ENCODE results near the gene S100A6. TPM values are rescaled to one million over a fixed set of nuclear protein-coding genes. Genes with fewer than 3 reads are reported as not detected.

The S100A6 gene
- total RNA-seq, 1 experiment from 2014 or later = 1,633 TPM

- TF ChIP-seq, protein P1, sequence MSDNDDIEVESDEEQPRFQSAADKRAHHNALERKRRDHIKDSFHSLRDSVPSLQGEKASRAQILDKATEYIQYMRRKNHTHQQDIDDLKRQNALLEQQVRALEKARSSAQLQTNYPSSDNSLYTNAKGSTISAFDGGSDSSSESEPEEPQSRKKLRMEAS (IDR thresholded peaks at IDR 0.05) = no peak
- no peak for TF ChIP-seq RAD21 (IDR thresholded peaks at IDR 0.05; ENCODE audit: low read depth)
These were observed 27.7 kb downstream of the S100A6 start (continued) for GRCh38 chr1:153507926-153508583.

DNA sequence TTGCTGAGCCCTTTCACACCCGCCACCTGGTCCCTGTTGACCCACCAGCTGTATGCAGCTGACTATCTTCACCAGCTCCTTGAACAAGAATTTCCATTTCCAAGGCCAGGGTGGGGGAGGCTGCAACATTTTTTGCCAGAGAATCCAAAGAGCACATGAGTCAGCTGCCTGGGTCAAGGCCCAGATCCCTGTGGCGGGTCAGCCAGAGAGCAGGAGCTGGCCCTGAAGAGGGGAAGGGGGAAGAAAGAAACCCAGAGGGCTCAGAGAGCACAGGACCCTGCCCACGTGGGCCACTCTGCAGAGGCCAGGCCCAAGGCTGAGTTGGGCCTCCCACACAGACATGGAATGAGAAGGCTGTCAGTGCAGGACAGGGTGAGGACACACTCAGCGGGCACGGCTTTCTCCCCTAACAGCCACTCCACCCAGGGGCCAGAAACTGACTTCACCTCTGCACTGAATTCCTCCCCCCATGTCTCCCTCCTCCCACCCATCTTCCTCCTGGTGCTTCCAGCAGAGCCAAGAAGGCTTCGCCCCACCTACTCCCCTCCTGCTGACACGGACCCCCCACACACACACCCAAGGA, 28.9 kb downstream of the S100A6 start:
- no TSS peak for BruUV-seq (replicated peaks)
- peak; percentile 50 for ATAC-seq
- H3K9ac ChIP-seq (ENCODE audit: low read length) = peak overlapping the region; percentile 47
- TF ChIP-seq FOSL1 (IDR thresholded peaks at IDR 0.05; ENCODE audit: low read depth) = peak; percentile 76
- TF ChIP-seq CTCF (IDR thresholded peaks at IDR 0.05 in 2 of 3, conservative IDR thresholded peaks at IDR 0.05 in 1 of 3; ENCODE audit: borderline replicate concordance in 1 of 3, insufficient read depth in 1 of 3, low read depth in 2 of 3, low read length in 2 of 3) = no peak
- TF ChIP-seq SRF (IDR thresholded peaks at IDR 0.05; ENCODE audit: low read depth) = no peak
- no peak for TF ChIP-seq SIN3A (IDR thresholded peaks at IDR 0.05; ENCODE audit: low read depth)
- no peak; the same call in 1 of the 2 replicates for TF ChIP-seq EGR1 (IDR thresholded peaks at IDR 0.05; ENCODE audit: low read depth)
- no peak for TF ChIP-seq ZNF274 (IDR thresholded peaks at IDR 0.05; ENCODE audit: low read depth, low read length)
- TF ChIP-seq ZFX (IDR thresholded peaks at IDR 0.05) = peak; percentile 52; the same call in 1 of the 2 replicates
- TF ChIP-seq TCF7L2 (IDR thresholded peaks at IDR 0.05; ENCODE audit: borderline replicate concordance, extremely low read depth, insufficient read depth, insufficient read length) = no peak
- peak; percentile 71 for TF ChIP-seq SP1 (IDR thresholded peaks at IDR 0.05; ENCODE audit: low read depth)
- TF ChIP-seq CEBPB (IDR thresholded peaks at IDR 0.05; ENCODE audit: low read depth) = no peak
- no peak for TF ChIP-seq EZH2 (IDR thresholded peaks at IDR 0.05)
- peak; percentile 49 for TF ChIP-seq POLR2AphosphoS5 (IDR thresholded peaks at IDR 0.05; ENCODE audit: low read depth, low read length)
- TF ChIP-seq POLR2A (IDR thresholded peaks at IDR 0.05; ENCODE audit: borderline replicate concordance, extremely low read depth, insufficient read depth, insufficient read length) = no peak
- TF ChIP-seq, protein P2, sequence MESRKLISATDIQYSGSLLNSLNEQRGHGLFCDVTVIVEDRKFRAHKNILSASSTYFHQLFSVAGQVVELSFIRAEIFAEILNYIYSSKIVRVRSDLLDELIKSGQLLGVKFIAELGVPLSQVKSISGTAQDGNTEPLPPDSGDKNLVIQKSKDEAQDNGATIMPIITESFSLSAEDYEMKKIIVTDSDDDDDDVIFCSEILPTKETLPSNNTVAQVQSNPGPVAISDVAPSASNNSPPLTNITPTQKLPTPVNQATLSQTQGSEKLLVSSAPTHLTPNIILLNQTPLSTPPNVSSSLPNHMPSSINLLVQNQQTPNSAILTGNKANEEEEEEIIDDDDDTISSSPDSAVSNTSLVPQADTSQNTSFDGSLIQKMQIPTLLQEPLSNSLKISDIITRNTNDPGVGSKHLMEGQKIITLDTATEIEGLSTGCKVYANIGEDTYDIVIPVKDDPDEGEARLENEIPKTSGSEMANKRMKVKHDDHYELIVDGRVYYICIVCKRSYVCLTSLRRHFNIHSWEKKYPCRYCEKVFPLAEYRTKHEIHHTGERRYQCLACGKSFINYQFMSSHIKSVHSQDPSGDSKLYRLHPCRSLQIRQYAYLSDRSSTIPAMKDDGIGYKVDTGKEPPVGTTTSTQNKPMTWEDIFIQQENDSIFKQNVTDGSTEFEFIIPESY (IDR thresholded peaks at IDR 0.05; ENCODE audit: extremely low read depth, insufficient replicate concordance, low read length) = no peak
- 0 out of 2 replicates have a peak, but pooled peaks have one; percentile 63 for TF ChIP-seq CBX3 (IDR thresholded peaks at IDR 0.05; ENCODE audit: low read depth)
- no peak for TF ChIP-seq YY1 (IDR thresholded peaks at IDR 0.05; ENCODE audit: extremely low read depth, insufficient replicate concordance, low read depth, low read length)
- no peak for TF ChIP-seq ATF3 (IDR thresholded peaks at IDR 0.05)
- TF ChIP-seq, protein P1 (IDR thresholded peaks at IDR 0.05) = peak; percentile 51; the same call in 1 of the 2 replicates
- no peak for TF ChIP-seq RAD21 (IDR thresholded peaks at IDR 0.05; ENCODE audit: low read depth)
- TF ChIP-seq ELF1 (IDR thresholded peaks at IDR 0.05; ENCODE audit: borderline replicate concordance, low read depth) = no peak

More for the DNA sequence above, 28.9 kb downstream of the S100A6 start:
- Histone ChIP-seq H3K79me2 (ENCODE audit: insufficient read depth, low read length) (no peaks in the 10 kb centered on the region), H4K20me1 (ENCODE audit: insufficient read depth) (no peaks in the 10 kb centered on the region), H3K9me2 (ENCODE audit: insufficient read depth) (no peaks in the 10 kb centered on the region), H3K27me3 (ENCODE audit: insufficient read depth, low read length) (no peaks in the 10 kb centered on the region), H3K9me3 (ENCODE audit: control insufficient read depth in 1 of 2, insufficient read depth in 1 of 2, low read depth in 1 of 2, low read length in 2 of 2) (no peaks in the 10 kb centered on the region), H3K4me3 (replicated peaks in 1 of 2; ENCODE audit: low read depth in 1 of 2, low read length in 2 of 2) (peak overlapping the region in 1 of 2 experiments; percentile 28; a peak in 1 of 4 replicates), H3K27ac (ENCODE audit: low read depth, low read length) (peak overlapping the region; percentile 23), H3K4me2 (ENCODE audit: low read length) (peak overlapping the region; percentile 65), H3K4me1 (ENCODE audit: control insufficient read depth in 1 of 2, insufficient read depth in 2 of 2, low read length in 2 of 2) (peaks cover 17 to 58% of the 10 kb centered on the region in 2 experiments), H3K36me3 (ENCODE audit: control insufficient read depth in 1 of 2, insufficient read depth in 2 of 2, low read length in 2 of 2) (no peaks in the 10 kb centered on the region), H2AFZ (ENCODE audit: low read depth, low read length, poor library complexity, severe bottlenecking) (no peak overlapping the region)
- DNase-seq (ENCODE audit: low read depth, low spot score) = no peak
- POLR2A ChIA-PET = interaction anchor here (1.3 to 1.5 kb wide), 3 partner anchors 45 to 221 kb away, joined by 3 to 4 read pairs (median 3); partner anchors contain the start of gene INTS3
- intact Hi-C loops (cut with micrococcal nuclease) = loop anchor here (5.0 kb wide), 1 partner anchor 480 kb away; the partner anchor contains the start of gene RAB13
- RAD21 ChIA-PET (ENCODE audit: low non-redundant PET in 1 of 2, low total read pairs in 2 of 2, uncharacterized antibody in 2 of 2, unreplicated experiment in 2 of 2) = interaction anchor here in 1 of 2 experiments (0.9 kb wide), 1 partner anchor 61 kb away, joined by 3 read pairs; no protein-coding TSS in a partner anchor
- CTCF ChIA-PET = interaction anchor here (0.8 to 1.8 kb wide), 5 partner anchors 9 to 154 kb away, joined by 3 to 4 read pairs (median 4); partner anchors contain the start of gene S100A13

Data from HCT116 (cell line).